Cardiac muscle cell (in vitro differentiated cells and primary cell): ENCODE results near the gene ANXA5. TPM values are rescaled to one million over a fixed set of nuclear protein-coding genes. Genes with fewer than 3 reads are reported as not detected.

ENCODE experiments used
- DNase-seq, 2 donors: peaks; one replicate each; pipeline versions ENCODE4 v3.0.0 to v3.0.0-alpha.2; 2010 to 2017; ENCODE audit warnings: low read depth in 1 of 2, low spot score in 1 of 2
- H3K27ac ChIP-seq: fragments of 200-600 bp; sonication (generic); 2 replicates; pipeline ENCODE4 v1.5.1; 2016
- H3K27me3 ChIP-seq: fragments of 200-600 bp; sonication (generic); 2 replicates; pipeline ENCODE4 v1.6.0; 2016; ENCODE audit warnings: control low read depth
- H3K36me3 ChIP-seq: fragments of 200-600 bp; sonication (generic); 2 replicates; pipeline ENCODE4 v1.5.1; 2016; ENCODE audit warnings: control low read depth
- H3K4me1 ChIP-seq: fragments of 200-600 bp; sonication (generic); 2 replicates; pipeline ENCODE4 v1.8.1; 2017; ENCODE audit warnings: low read depth, mild to moderate bottlenecking, mixed run types
- H3K4me3 ChIP-seq: fragments of 200-600 bp; sonication (generic); 2 replicates; pipeline ENCODE4 v1.5.1; 2016; ENCODE audit warnings: mild to moderate bottlenecking
- H3K9me3 ChIP-seq: fragments of 200-600 bp; sonication (generic); 2 replicates; pipeline ENCODE4 v1.5.1; 2017; ENCODE audit warnings: low read depth, mild to moderate bottlenecking, control low read depth
- polyA plus RNA-seq: library from polyadenylated mRNA; unstranded; fragments of >200 nt; fragmentation: Nextera tagmentation; extraction: Ambion mirVana; gene quantifications from 2 replicates; pipeline ENCODE4 v1.2.1, GENCODE V29; 2016
- total RNA-seq: library from RNA; depleted of rRNA; stranded (reverse); fragments of >200 nt; gene quantifications from 2 replicates; pipeline ENCODE4 v1.2.3, GENCODE V29; 2016
- TF ChIP-seq, protein P1 (sequence below): IDR thresholded peaks from 2 replicates; pipeline ENCODE4 v1.5.1; 2012; ENCODE audit warnings: low read depth, mild to moderate bottlenecking, low read length

The ANXA5 gene
- total and polyA plus RNA-seq, 2 experiments from 2014 or later: 98.2 to 263 TPM

DNA sequence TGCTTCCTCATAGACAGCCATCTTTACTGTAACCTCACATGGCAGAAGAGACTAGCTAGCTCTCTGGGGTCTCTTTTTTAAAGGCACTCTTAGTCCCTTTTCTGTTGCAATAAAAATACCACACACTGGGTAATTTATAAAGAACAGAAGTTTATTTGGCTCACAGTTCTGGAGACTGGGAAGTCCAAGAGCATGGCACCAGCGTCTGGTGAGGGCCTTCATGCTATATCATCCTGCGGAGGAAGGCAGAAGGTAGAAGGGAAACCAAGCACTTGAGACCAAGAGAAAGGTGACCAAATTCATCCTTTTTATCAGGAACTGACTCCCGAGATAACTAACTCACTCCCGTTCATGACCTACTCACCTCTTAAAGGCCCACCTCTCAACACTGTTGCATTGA lies 5.4 kb upstream of the ANXA5 start:
- no peak overlapping the region for H3K4me3 ChIP-seq
- peaks cover 5% of the 10 kb centered on the region for H3K4me1 ChIP-seq
- TF ChIP-seq, protein P1, sequence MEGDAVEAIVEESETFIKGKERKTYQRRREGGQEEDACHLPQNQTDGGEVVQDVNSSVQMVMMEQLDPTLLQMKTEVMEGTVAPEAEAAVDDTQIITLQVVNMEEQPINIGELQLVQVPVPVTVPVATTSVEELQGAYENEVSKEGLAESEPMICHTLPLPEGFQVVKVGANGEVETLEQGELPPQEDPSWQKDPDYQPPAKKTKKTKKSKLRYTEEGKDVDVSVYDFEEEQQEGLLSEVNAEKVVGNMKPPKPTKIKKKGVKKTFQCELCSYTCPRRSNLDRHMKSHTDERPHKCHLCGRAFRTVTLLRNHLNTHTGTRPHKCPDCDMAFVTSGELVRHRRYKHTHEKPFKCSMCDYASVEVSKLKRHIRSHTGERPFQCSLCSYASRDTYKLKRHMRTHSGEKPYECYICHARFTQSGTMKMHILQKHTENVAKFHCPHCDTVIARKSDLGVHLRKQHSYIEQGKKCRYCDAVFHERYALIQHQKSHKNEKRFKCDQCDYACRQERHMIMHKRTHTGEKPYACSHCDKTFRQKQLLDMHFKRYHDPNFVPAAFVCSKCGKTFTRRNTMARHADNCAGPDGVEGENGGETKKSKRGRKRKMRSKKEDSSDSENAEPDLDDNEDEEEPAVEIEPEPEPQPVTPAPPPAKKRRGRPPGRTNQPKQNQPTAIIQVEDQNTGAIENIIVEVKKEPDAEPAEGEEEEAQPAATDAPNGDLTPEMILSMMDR: no peak
- DNase-seq: no peak
- H3K27ac ChIP-seq: no peak overlapping the region
- H3K27me3 ChIP-seq: no peaks in the 10 kb centered on the region
- H3K36me3 ChIP-seq: no peaks in the 10 kb centered on the region
- no peaks in the 10 kb centered on the region for H3K9me3 ChIP-seq

DNA sequence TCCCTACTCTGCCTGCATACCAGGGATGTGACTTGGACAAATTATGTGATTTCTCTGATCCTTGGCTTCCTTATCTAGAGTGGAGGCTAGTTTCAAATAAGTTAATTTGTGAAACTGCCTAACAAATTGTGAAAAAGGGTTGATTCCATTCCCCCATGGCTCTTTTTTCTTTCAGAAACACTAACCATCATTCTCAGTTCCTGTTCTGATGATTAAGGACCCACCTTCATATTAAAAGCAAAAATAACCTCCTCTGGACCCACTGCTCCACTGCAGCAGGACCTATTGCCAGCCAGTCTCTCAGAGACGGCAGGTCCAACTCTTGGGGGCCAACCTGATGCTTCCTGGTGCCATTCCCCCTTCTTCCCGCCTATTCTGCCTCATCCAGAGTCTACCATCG lies 4.5 kb upstream of the ANXA5 start:
- Histone ChIP-seq H3K27me3 (no peaks in the 10 kb centered on the region), H3K9me3 (no peaks in the 10 kb centered on the region), H3K4me1 (peaks cover 5% of the 10 kb centered on the region), H3K36me3 (no peaks in the 10 kb centered on the region), H3K27ac (no peak overlapping the region), H3K4me3 (no peak overlapping the region)
- TF ChIP-seq, protein P1: no peak
- DNase-seq: no peak

DNA sequence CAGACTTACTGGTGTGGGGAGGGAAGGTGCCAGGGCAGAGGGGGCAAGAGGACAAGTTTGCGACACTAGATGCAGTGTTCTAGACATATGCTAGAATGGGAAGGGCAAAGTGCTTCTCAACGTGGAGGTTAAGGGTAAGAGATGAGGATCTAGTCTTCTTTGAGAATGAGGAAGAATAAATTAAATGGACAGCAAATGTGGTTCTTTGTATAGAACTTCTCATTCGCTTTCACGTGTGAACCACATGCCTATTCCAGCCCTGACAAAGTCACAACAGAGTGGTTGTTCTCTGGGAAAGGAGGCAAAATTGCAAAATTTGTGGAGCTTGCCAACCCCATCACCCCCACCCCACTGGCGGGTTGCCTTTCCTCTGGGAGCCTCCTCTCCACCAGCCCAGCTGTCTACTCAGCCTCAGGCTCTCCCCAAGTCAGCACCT lies 1.5 kb upstream of the ANXA5 start:
- Histone ChIP-seq H3K27ac (no peak overlapping the region), H3K4me1 (peaks cover 16% of the 10 kb centered on the region)
- TF ChIP-seq, protein P1: no peak

DNA sequence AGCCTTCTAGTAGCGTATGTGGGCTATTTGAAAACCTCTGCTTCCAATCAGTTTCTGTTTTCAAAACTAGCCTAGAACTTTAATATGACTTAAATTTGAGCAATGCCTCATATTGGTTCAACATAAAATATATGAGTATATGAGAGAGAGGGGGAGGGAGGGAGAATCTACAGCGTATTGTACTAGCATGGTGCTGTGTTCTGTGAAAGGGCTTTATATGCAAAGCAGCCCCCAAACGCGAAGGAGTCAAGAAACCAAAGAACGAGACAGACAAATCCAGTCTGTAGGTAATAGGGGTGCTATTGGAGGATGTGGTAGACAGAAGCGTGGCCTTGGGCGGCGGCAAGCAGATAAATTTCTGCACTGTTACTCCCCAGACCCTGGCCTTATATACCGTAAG lies 784 bp upstream of the ANXA5 start:
- Histone ChIP-seq H3K27ac (no peak overlapping the region), H3K36me3 (no peaks in the 10 kb centered on the region), H3K4me3 (peak overlapping the region; percentile 95), H3K27me3 (no peaks in the 10 kb centered on the region), H3K4me1 (peaks cover 16% of the 10 kb centered on the region), H3K9me3 (no peaks in the 10 kb centered on the region)
- DNase-seq: no peak
- TF ChIP-seq, protein P1: no peak

More for the DNA sequence above, 1.5 kb upstream of the ANXA5 start:
- peak in 1 of 2 donors; percentile 65 for DNase-seq
- H3K36me3 ChIP-seq: no peaks in the 10 kb centered on the region
- no peaks in the 10 kb centered on the region for H3K9me3 ChIP-seq
- H3K4me3 ChIP-seq: no peak overlapping the region
- no peaks in the 10 kb centered on the region for H3K27me3 ChIP-seq

DNA sequence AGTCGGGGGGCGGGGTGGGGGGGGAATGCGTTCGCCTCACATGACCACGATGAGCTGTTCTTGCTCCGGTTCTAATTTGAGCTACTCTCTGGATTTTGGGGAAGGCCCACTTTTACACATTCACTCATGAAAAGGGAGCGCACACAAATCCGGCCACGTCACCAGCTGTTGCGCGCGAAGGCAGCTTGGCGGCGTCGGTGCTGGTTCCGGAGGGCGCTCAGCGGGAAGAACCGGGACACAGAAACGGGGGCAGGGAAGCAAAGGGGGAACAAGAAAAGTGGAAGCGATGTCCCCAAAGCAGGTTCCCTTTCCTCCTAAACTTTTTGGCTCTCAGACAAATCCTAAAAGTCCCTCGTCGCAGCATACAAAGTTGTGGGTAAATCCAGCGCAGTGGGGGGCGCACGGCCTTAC lies 605 bp downstream of the ANXA5 start:
- no peaks in the 10 kb centered on the region for H3K27me3 ChIP-seq
- no peaks in the 10 kb centered on the region for H3K9me3 ChIP-seq
- TF ChIP-seq, protein P1: peak; percentile 31
- H3K36me3 ChIP-seq: no peaks in the 10 kb centered on the region
- H3K4me3 ChIP-seq: peak overlapping the region; percentile 95
- DNase-seq: peak; percentile 51 to 87
- H3K27ac ChIP-seq: no peak overlapping the region
- H3K4me1 ChIP-seq: peaks cover 16% of the 10 kb centered on the region

DNA sequence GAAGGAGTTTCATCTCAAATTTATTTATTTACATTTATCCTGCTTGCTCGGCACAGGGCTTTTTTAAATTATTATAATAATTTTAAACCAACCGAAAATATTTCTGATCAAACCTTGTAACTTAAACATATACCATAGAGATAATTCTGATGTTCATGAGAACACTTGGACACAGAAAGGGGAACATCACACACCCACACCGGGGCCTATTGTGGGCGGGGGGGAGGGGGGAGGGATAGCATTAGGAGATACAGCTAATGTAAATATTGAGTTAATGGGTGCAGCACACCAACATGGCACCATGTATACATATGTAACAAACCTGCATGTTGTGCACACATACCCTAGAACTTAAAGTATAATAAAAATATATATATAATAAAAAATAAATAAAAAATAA lies 2.9 kb downstream of the ANXA5 start:
- H3K4me1 ChIP-seq: peaks cover 14% of the 10 kb centered on the region
- TF ChIP-seq, protein P1: no peak
- H3K27me3 ChIP-seq: no peaks in the 10 kb centered on the region
- no peak overlapping the region for H3K27ac ChIP-seq
- H3K4me3 ChIP-seq: no peak overlapping the region
- H3K9me3 ChIP-seq: no peaks in the 10 kb centered on the region
- no peaks in the 10 kb centered on the region for H3K36me3 ChIP-seq
- DNase-seq: no peak
